GM12874 (cell line): ENCODE measurements around the gene SPTBN4.

ENCODE experiments used
- CTCF ChIP-seq: IDR thresholded peaks from 2 replicates; pipeline ENCODE4 v1.5.1; 2011; ENCODE audit warnings: low read depth, mild to moderate bottlenecking, control low read depth, low read length, moderate library complexity; ENCODE audit not compliant: insufficient read depth

SPTBN4 gene

GRCh38 chr19:40621283-40621682 is 154.5 kb downstream of the SPTBN4 start:
- TF ChIP-seq CTCF, result no peak

GRCh38 chr19:40621966-40622772 is 155.4 kb downstream of the SPTBN4 start:
- no peak for TF ChIP-seq CTCF

- no peak for TF ChIP-seq CTCF
Observed at GRCh38 chr19:40622773-40623075, 155.9 kb downstream of the SPTBN4 start.

GRCh38 chr19:40623403-40624251 is 156.8 kb downstream of the SPTBN4 start:
- TF ChIP-seq CTCF, result no peak

- TF ChIP-seq CTCF, result no peak
Observed at GRCh38 chr19:40625406-40626120, 158.8 kb downstream of the SPTBN4 start.
